ENCODE data around the gene CELF2. TPM values are rescaled to one million over a fixed set of nuclear protein-coding genes. Genes with fewer than 3 reads are reported as not detected.
A peak's percentile ranks its signal among the peaks of the same experiment; 100 is the strongest.

The CELF2 gene
- total RNA-seq, 1 donor from 2014 or later = 14.4 TPM

GRCh38 chr10:11095374-11095801, 77.7 kb downstream of the CELF2 start:
- no peaks in the 10 kb centered on the region for H3K4me1 Mint-ChIP-seq (ENCODE audit: unreplicated experiment)
- no peak overlapping the region for H3K27ac Mint-ChIP-seq
- H3K4me3 Mint-ChIP-seq = no peak overlapping the region
- H3K36me3 Mint-ChIP-seq = no peaks in the 10 kb centered on the region
- H3K27me3 Mint-ChIP-seq = peaks cover 30% of the 10 kb centered on the region
- H3K9me3 Mint-ChIP-seq = no peaks in the 10 kb centered on the region
- DNase-seq (ENCODE audit: extremely low spot score, unreplicated experiment) = no peak
- TF ChIP-seq CTCF (conservative IDR thresholded peaks at IDR 0.05) = peak; percentile 26

- no peaks in the 10 kb centered on the region for H3K4me1 Mint-ChIP-seq (ENCODE audit: unreplicated experiment)
- no peak overlapping the region for H3K4me3 Mint-ChIP-seq
- H3K36me3 Mint-ChIP-seq = no peaks in the 10 kb centered on the region
- no peak for DNase-seq (ENCODE audit: extremely low spot score, unreplicated experiment)
- H3K9me3 Mint-ChIP-seq = no peaks in the 10 kb centered on the region
- no peak overlapping the region for H3K27ac Mint-ChIP-seq
- TF ChIP-seq CTCF (conservative IDR thresholded peaks at IDR 0.05) = no peak
- H3K27me3 Mint-ChIP-seq = peaks cover 37% of the 10 kb centered on the region
Measured at GRCh38 chr10:11096422-11096821, 78.8 kb downstream of the CELF2 start.

- no peaks in the 10 kb centered on the region for H3K4me1 Mint-ChIP-seq (ENCODE audit: unreplicated experiment)
Measured at GRCh38 chr10:11097686-11098085, 80.0 kb downstream of the CELF2 start.

GRCh38 chr10:11098666-11099065, 81.0 kb downstream of the CELF2 start:
- Mint-ChIP-seq H3K27me3 (peaks cover 43% of the 10 kb centered on the region), H3K4me1 (ENCODE audit: unreplicated experiment) (no peaks in the 10 kb centered on the region), H3K27ac (no peak overlapping the region), H3K4me3 (no peak overlapping the region), H3K36me3 (no peaks in the 10 kb centered on the region), H3K9me3 (no peaks in the 10 kb centered on the region)
- no peak for DNase-seq (ENCODE audit: extremely low spot score, unreplicated experiment)
- no peak for TF ChIP-seq CTCF (conservative IDR thresholded peaks at IDR 0.05)

More at GRCh38 chr10:11097686-11098085, 80.0 kb downstream of the CELF2 start:
- H3K36me3 Mint-ChIP-seq = no peaks in the 10 kb centered on the region
- no peaks in the 10 kb centered on the region for H3K9me3 Mint-ChIP-seq
- H3K27me3 Mint-ChIP-seq = peaks cover 40% of the 10 kb centered on the region
- no peak for DNase-seq (ENCODE audit: extremely low spot score, unreplicated experiment)
- H3K27ac Mint-ChIP-seq = no peak overlapping the region
- TF ChIP-seq CTCF (conservative IDR thresholded peaks at IDR 0.05) = no peak
- no peak overlapping the region for H3K4me3 Mint-ChIP-seq

GRCh38 chr10:11104772-11105675, 87.4 kb downstream of the CELF2 start:
- DNase-seq (ENCODE audit: extremely low spot score, unreplicated experiment) = no peak
- Mint-ChIP-seq H3K9me3 (peaks cover 4% of the 10 kb centered on the region), H3K27ac (no peak overlapping the region)

More at GRCh38 chr10:11104772-11105675, 87.4 kb downstream of the CELF2 start:
- Mint-ChIP-seq H3K4me1 (ENCODE audit: unreplicated experiment) (no peaks in the 10 kb centered on the region), H3K36me3 (no peaks in the 10 kb centered on the region), H3K4me3 (no peak overlapping the region), H3K27me3 (peaks cover 32% of the 10 kb centered on the region)
- TF ChIP-seq CTCF (conservative IDR thresholded peaks at IDR 0.05) = no peak

All from type B pancreatic cell (in vitro differentiated cells).